ENCODE data around the gene DGKA. TPM values are rescaled to one million over a fixed set of nuclear protein-coding genes. Genes with fewer than 3 reads are reported as not detected.
"Not testable (repeated sequence)": the region's sequence is repeated elsewhere in the genome, so short reads cannot be mapped to it uniquely, and the experiment has no call there.

DGKA gene
- total and polyA plus RNA-seq, 2 experiments from 2014 or later = 16.1 to 24.6 TPM

GRCh38 chr12:55985341-55985740, 54.4 kb downstream of the DGKA start:
- Histone ChIP-seq H4K20me1 (replicated peaks; ENCODE audit: insufficient read depth) (no peaks in the 10 kb centered on the region; the same call in none of the 2 replicates), H3K4me1 (ENCODE audit: insufficient read depth) (no peaks in the 10 kb centered on the region), H3K36me3 (ENCODE audit: insufficient read depth) (peaks cover 14% of the 10 kb centered on the region), H2AFZ (no peak overlapping the region), H3F3A (replicated peaks; ENCODE audit: low read depth) (peaks cover 19% of the 10 kb centered on the region; the same call in 1 of the 2 replicates), H3K4me3 (no peak overlapping the region), H3K9me2 (ENCODE audit: insufficient read depth) (no peaks in the 10 kb centered on the region), H3K4me2 (no peak overlapping the region), H3K79me2 (replicated peaks; ENCODE audit: insufficient read depth) (0 out of 2 replicates have a peak, but pooled peaks cover 6% of the 10 kb centered on the region), H3K27me3 (ENCODE audit: insufficient read depth) (no peaks in the 10 kb centered on the region), H3K27ac (ENCODE audit: low read depth) (peak overlapping the region; percentile 67)
- ATAC-seq (no peak), DNase-seq (ENCODE audit: low spot score) (no peak)
- H3K36me3 Mint-ChIP-seq (ENCODE audit: low read depth) = peaks cover 53% of the 10 kb centered on the region
- H3K27me3 Mint-ChIP-seq (ENCODE audit: insufficient read depth, low read depth, poor library complexity) = peaks cover 2% of the 10 kb centered on the region
- H3K4me3 Mint-ChIP-seq = no peak overlapping the region
- no peak for TF ChIP-seq POLR2AphosphoS5 (IDR thresholded peaks at IDR 0.05; ENCODE audit: low read depth)
- no peak for TF ChIP-seq ZNF331 (CRISPR knock-in tag; IDR thresholded peaks at IDR 0.05; ENCODE audit: low read depth)
- no peak for TF ChIP-seq ZNF462 (CRISPR knock-in tag; IDR thresholded peaks at IDR 0.05)
- peaks cover 3% of the 10 kb centered on the region; the same call in 1 of the 3 replicates for H3K4me1 Mint-ChIP-seq
- H3K9me3 Mint-ChIP-seq = no peaks in the 10 kb centered on the region
- no peak overlapping the region; the same call in none of the 2 replicates for H3K27ac Mint-ChIP-seq

GRCh38 chr12:55985976-55986375, 55.0 kb downstream of the DGKA start:
- peak overlapping the region; percentile 81 for H3K27ac Mint-ChIP-seq
- 0 out of 2 replicates have a peak overlapping the region, but pooled peaks have one; percentile 67 for H3K27ac ChIP-seq (ENCODE audit: low read depth)
- not testable (repeated sequence) for H2AFZ ChIP-seq

More at GRCh38 chr12:55985976-55986375, 55.0 kb downstream of the DGKA start:
- not testable (repeated sequence) for H3K4me1 ChIP-seq (ENCODE audit: insufficient read depth); DNase-seq (ENCODE audit: low spot score); H3K9me2 ChIP-seq (ENCODE audit: insufficient read depth); H4K20me1 ChIP-seq (replicated peaks; ENCODE audit: insufficient read depth); ATAC-seq; H3K79me2 ChIP-seq (replicated peaks; ENCODE audit: insufficient read depth); H3K4me2 ChIP-seq; H3K4me3 Mint-ChIP-seq; H3K4me1 Mint-ChIP-seq; H3K9me3 Mint-ChIP-seq; H3K27me3 Mint-ChIP-seq (ENCODE audit: insufficient read depth, low read depth, poor library complexity); H3K4me3 ChIP-seq; H3K27me3 ChIP-seq (ENCODE audit: insufficient read depth)
- Histone ChIP-seq H3F3A (replicated peaks; ENCODE audit: low read depth) (peaks cover 19% of the 10 kb centered on the region; the same call in 1 of the 2 replicates), H3K36me3 (ENCODE audit: insufficient read depth) (peaks cover 20% of the 10 kb centered on the region)
- peaks cover 54% of the 10 kb centered on the region for H3K36me3 Mint-ChIP-seq (ENCODE audit: low read depth)

Measured in GM23338 (cell line).